Gastroesophageal sphincter (tissue), 3 donors: ENCODE results near the gene COX19.

Source experiments
- EP300 ChIP-seq: sonication (generic); formaldehyde crosslinking; IDR thresholded peaks from one replicate; pipeline ENCODE4 v1.6.1; 2017; ENCODE audit warnings: antibody characterized with exemption, mild to moderate bottlenecking
- POLR2A ChIP-seq, 2 donors: fragments of 450-650 bp; IDR thresholded peaks; one replicate each; pipeline ENCODE4 v1.6.1; 2017; ENCODE audit warnings: antibody characterized with exemption in 2 of 2, mild to moderate bottlenecking in 2 of 2, moderate library complexity in 1 of 2
- POLR2AphosphoS5 ChIP-seq: sonication (generic); formaldehyde crosslinking; IDR thresholded peaks from one replicate; pipeline ENCODE4 v1.6.1; 2017; ENCODE audit warnings: antibody characterized with exemption
- TF ChIP-seq, protein P1 (sequence below), 4 experiments: fragments of 200-600 bp in 2 of 4; fragments of 450-650 bp in 2 of 4; sonication (generic) in 1 of 4; IDR thresholded peaks; one replicate each; pipeline ENCODE4 v1.5.1; 2017 to 2019; ENCODE audit warnings: antibody characterized with exemption in 4 of 4, mild to moderate bottlenecking in 2 of 4, moderate library complexity in 2 of 4

DNA sequence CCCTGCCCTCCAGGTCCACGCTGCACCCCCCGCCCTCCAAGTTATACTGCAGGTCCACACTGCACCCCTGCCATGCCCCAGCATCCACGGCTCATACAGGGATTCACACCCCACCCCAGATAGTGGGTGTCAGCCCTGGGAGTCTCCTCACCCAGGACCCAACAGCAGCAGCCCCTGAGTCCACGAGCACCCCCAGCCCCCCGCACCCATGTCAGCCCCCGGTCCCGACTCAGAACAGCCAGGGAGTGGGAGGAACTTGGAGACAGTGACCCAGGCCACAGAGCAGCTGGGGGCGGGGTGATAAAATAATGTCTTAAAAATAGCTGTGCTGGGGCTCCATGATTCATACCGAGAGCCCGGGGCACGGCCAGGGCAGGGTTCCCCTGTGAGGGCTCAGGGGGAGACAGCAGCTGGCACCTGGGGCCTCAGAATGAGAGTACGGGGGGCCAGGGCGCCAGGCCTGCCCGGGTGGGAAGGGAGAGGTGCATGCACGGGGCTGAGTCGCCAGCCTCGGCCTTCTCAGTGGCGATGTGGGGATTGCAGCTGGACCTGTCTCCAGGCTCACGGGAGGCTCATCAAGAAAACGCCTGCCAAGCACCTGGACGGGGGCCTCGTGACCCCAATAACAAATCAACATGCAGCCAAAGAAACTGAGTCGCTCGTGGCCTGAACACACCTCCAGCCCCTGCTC is 50.7 kb downstream of the COX19 start:
- TF ChIP-seq, protein P1, sequence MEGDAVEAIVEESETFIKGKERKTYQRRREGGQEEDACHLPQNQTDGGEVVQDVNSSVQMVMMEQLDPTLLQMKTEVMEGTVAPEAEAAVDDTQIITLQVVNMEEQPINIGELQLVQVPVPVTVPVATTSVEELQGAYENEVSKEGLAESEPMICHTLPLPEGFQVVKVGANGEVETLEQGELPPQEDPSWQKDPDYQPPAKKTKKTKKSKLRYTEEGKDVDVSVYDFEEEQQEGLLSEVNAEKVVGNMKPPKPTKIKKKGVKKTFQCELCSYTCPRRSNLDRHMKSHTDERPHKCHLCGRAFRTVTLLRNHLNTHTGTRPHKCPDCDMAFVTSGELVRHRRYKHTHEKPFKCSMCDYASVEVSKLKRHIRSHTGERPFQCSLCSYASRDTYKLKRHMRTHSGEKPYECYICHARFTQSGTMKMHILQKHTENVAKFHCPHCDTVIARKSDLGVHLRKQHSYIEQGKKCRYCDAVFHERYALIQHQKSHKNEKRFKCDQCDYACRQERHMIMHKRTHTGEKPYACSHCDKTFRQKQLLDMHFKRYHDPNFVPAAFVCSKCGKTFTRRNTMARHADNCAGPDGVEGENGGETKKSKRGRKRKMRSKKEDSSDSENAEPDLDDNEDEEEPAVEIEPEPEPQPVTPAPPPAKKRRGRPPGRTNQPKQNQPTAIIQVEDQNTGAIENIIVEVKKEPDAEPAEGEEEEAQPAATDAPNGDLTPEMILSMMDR (IDR thresholded peaks at IDR 0.05): no peak
- TF ChIP-seq EP300 (no peak), POLR2AphosphoS5 (no peak), POLR2A (IDR thresholded peaks at IDR 0.05) (no peak)
